CD4-positive, alpha-beta T cell (primary cell): ENCODE results near the gene BCAS1. TPM values are rescaled to one million over a fixed set of nuclear protein-coding genes. Genes with fewer than 3 reads are reported as not detected.

ENCODE experiments used
- ATAC-seq: fragments of 200-7000 bp; cut with Tn5 transposase; one replicate; pipeline ENCODE4 v1.10.0; 2022; ENCODE audit warnings: mild to moderate bottlenecking; ENCODE audit not compliant: poor library complexity
- CTCF ChIA-PET: fragments of 350-600 bp; sonication (Branson Sonifier 250); formaldehyde crosslinking; loops from one replicate; lab custom pipeline; 2021; ENCODE audit warnings: antibody characterized with exemption, inconsistent platforms; lab: Charles Lee
- POLR2A ChIA-PET: fragments of 350-600 bp; sonication (Branson Sonifier 250); formaldehyde crosslinking; loops from one replicate; lab custom pipeline; 2021; ENCODE audit warnings: antibody characterized with exemption, inconsistent platforms; lab: Charles Lee
- DNase-seq, 14 experiments: peaks; one replicate each; pipeline ENCODE4 v3.0.0-alpha.2; 2013 to 2020; ENCODE audit warnings: mixed read lengths in 2 of 14
- H3K27ac ChIP-seq, 2 donors: one replicate each; pipeline versions ENCODE4 v1.5.1 to v1.7.0; 2013; ENCODE audit warnings: low read length in 2 of 2, low read depth in 1 of 2, mild to moderate bottlenecking in 1 of 2
- H3K27me3 ChIP-seq, 2 experiments: 1 replicate in 1 of 2; 2 replicates in 1 of 2; pipeline versions ENCODE4 v1.6.1 to v1.7.0; 2013; ENCODE audit warnings: low read length in 2 of 2, control low read depth in 1 of 2, mild to moderate bottlenecking in 1 of 2, moderate library complexity in 1 of 2; ENCODE audit not compliant: insufficient read depth in 2 of 2, control insufficient read depth in 1 of 2
- H3K36me3 ChIP-seq: one replicate; pipeline ENCODE4 v1.6.1; 2013; ENCODE audit warnings: low read length, control low read depth; ENCODE audit not compliant: insufficient read depth
- H3K4me1 ChIP-seq: one replicate; pipeline ENCODE4 v1.6.1; 2013; ENCODE audit warnings: low read length, control low read depth; ENCODE audit not compliant: insufficient read depth
- H3K4me3 ChIP-seq: one replicate; pipeline ENCODE4 v1.5.1; 2013; ENCODE audit warnings: mild to moderate bottlenecking, low read length, moderate library complexity
- H3K9me3 ChIP-seq, 2 experiments: 1 replicate in 1 of 2; 2 replicates in 1 of 2; pipeline versions ENCODE4 v1.6.1 to v1.7.0; 2013; ENCODE audit warnings: low read length in 2 of 2, mild to moderate bottlenecking in 2 of 2, control low read depth in 1 of 2, moderate library complexity in 1 of 2; ENCODE audit not compliant: control insufficient read depth in 1 of 2, insufficient read depth in 1 of 2
- H3K27ac Mint-ChIP-seq: one replicate; pipeline ENCODE4 v1.8.0; 2020; ENCODE audit warnings: mixed read lengths
- H3K27me3 Mint-ChIP-seq: one replicate; pipeline ENCODE4 v1.8.0; 2021; ENCODE audit warnings: mixed read lengths
- H3K36me3 Mint-ChIP-seq: one replicate; pipeline ENCODE4 v1.8.0; 2021; ENCODE audit warnings: low read depth, mixed read lengths
- H3K4me1 Mint-ChIP-seq: one replicate; pipeline ENCODE4 v1.8.0; 2021; ENCODE audit warnings: low read depth, mixed read lengths
- H3K4me3 Mint-ChIP-seq: one replicate; pipeline ENCODE4 v1.8.0; 2020; ENCODE audit warnings: mild to moderate bottlenecking, mixed read lengths
- H3K9me3 Mint-ChIP-seq: one replicate; pipeline ENCODE4 v1.8.0; 2020; ENCODE audit warnings: mixed read lengths
- intact Hi-C, 2 experiments: fragments of 100-400 bp; cut with DNase I in 1 of 2; cut with micrococcal nuclease in 1 of 2; formaldehyde crosslinking; loops; one replicate each; pipeline versions ENCODE4 v1.15.1 to v1.9.0; 2023 to 2025; cut with DNase I, micrococcal nuclease
- total RNA-seq, 174 experiments: library from RNA in 2 of 174; stranded (reverse) in 2 of 174; gene quantifications; one replicate each; pipeline ENCODE4 v1.2.3 and lab custom pipeline; 2021 to 2026
- TF ChIP-seq, protein P1 (sequence below): fragments of 200-600 bp; IDR thresholded peaks from one replicate; pipeline ENCODE4 v1.8.0; 2022; ENCODE audit warnings: antibody characterized with exemption, mild to moderate bottlenecking

BCAS1 gene
- total RNA-seq, 2 experiments from 2014 or later = 0.20 to 0.27 TPM

DNA sequence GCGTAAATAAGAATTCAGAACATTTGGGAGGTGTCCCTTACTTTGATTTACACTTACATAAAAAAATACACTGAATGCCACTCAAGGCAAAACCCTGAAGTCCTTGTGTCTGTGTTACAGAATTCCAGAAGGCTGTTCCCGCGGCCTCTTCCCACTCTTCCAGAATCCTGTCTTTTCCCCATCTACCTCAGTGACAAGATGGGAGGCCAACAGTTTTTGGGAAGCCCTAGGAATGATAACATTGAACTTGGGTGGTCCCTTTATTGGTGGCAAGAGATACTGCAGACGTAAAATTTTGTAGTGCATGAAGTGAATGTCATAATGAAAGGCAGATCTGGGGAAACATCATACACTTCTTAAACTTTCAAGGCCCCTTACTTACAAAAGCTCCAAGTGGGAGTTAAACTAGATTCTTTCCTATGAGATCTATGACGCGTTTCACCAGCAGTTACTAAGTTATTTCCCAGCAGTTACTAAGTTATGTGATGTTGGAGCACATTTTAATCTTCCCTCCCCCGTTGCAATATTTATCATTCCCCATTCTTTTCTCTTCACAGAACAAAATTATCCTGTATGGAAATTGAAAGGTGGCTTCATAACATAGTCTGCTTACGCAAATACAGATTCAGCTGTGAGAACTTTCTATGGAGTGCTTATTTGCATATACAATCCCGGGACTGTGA lies 79.5 kb downstream of the BCAS1 start:
- no peaks in the 10 kb centered on the region for H3K4me1 Mint-ChIP-seq
- DNase-seq = no peak
- Histone ChIP-seq H3K4me1 (no peaks in the 10 kb centered on the region), H3K9me3 (no peaks in the 10 kb centered on the region), H3K27ac (no peak overlapping the region), H3K36me3 (no peaks in the 10 kb centered on the region), H3K27me3 (peaks cover 0 to 30% of the 10 kb centered on the region in 2 experiments), H3K4me3 (no peak overlapping the region)
- no peak overlapping the region for H3K27ac Mint-ChIP-seq
- peaks cover 43% of the 10 kb centered on the region for H3K27me3 Mint-ChIP-seq
- CTCF ChIA-PET = no interaction called here
- no peaks in the 10 kb centered on the region for H3K9me3 Mint-ChIP-seq
- POLR2A ChIA-PET = no interaction called here
- intact Hi-C loops = no loop called here
- no peak for ATAC-seq
- no peaks in the 10 kb centered on the region for H3K36me3 Mint-ChIP-seq
- TF ChIP-seq, protein P1, sequence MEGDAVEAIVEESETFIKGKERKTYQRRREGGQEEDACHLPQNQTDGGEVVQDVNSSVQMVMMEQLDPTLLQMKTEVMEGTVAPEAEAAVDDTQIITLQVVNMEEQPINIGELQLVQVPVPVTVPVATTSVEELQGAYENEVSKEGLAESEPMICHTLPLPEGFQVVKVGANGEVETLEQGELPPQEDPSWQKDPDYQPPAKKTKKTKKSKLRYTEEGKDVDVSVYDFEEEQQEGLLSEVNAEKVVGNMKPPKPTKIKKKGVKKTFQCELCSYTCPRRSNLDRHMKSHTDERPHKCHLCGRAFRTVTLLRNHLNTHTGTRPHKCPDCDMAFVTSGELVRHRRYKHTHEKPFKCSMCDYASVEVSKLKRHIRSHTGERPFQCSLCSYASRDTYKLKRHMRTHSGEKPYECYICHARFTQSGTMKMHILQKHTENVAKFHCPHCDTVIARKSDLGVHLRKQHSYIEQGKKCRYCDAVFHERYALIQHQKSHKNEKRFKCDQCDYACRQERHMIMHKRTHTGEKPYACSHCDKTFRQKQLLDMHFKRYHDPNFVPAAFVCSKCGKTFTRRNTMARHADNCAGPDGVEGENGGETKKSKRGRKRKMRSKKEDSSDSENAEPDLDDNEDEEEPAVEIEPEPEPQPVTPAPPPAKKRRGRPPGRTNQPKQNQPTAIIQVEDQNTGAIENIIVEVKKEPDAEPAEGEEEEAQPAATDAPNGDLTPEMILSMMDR = no peak
- H3K4me3 Mint-ChIP-seq = no peak overlapping the region

DNA sequence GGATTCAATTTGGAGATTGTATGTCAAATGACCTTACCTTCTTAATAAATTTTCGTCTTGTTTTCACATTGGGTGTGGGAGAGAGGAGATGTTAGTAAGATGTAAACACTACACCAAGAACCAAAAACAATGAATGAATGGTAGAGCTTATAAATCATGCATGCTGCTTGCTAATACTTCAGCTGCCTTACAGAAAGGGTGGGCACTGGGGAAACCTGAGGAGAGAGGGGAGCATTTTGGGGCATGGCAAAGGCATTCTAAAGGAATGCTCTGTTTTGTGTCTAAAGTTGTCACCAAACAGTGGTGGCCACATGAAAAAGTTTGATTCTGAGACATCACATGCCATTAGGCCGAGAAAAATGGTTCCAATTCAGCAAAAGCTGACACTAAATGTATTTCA lies 80.4 kb downstream of the BCAS1 start:
- Histone ChIP-seq H3K36me3 (no peaks in the 10 kb centered on the region), H3K9me3 (no peaks in the 10 kb centered on the region), H3K4me3 (no peak overlapping the region), H3K27me3 (peaks cover 0 to 30% of the 10 kb centered on the region in 2 experiments), H3K27ac (no peak overlapping the region), H3K4me1 (no peaks in the 10 kb centered on the region)
- ATAC-seq (no peak), DNase-seq (no peak)
- TF ChIP-seq, protein P1 = no peak
- Mint-ChIP-seq H3K27ac (no peak overlapping the region), H3K27me3 (peaks cover 41% of the 10 kb centered on the region), H3K4me3 (no peak overlapping the region), H3K36me3 (no peaks in the 10 kb centered on the region), H3K4me1 (no peaks in the 10 kb centered on the region), H3K9me3 (no peaks in the 10 kb centered on the region)
- ChIA-PET POLR2A (no interaction called here), CTCF (no interaction called here)
- intact Hi-C loops = no loop called here

DNA sequence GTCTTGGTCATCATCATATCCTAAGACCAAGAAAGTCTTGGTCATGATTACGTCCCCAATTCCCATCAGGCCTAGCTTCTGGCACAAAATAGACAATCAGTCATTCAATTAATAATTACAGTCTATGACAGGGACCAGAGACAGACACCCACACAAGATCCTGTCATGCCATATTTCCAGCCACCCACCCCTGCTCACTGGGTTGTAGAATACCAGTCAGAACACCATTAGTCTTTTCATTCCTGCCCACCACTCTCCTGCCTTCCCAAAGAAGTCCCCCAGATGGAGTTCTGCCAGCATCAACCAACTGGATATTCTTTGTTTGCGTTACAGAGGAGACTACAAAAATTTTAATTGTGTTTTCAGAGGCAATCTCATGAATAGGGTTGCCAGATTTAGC lies 81.0 kb downstream of the BCAS1 start:
- Mint-ChIP-seq H3K36me3 (no peaks in the 10 kb centered on the region), H3K4me1 (no peaks in the 10 kb centered on the region), H3K27ac (no peak overlapping the region), H3K9me3 (no peaks in the 10 kb centered on the region), H3K4me3 (no peak overlapping the region), H3K27me3 (peaks cover 41% of the 10 kb centered on the region)
- DNase-seq (no peak), ATAC-seq (no peak)
- H3K4me3 ChIP-seq = no peak overlapping the region
- ChIA-PET POLR2A (no interaction called here), CTCF (no interaction called here)
- H3K27me3 ChIP-seq = peaks cover 0 to 30% of the 10 kb centered on the region in 2 experiments
- intact Hi-C loops = no loop called here
- H3K36me3 ChIP-seq = no peaks in the 10 kb centered on the region
- H3K9me3 ChIP-seq = no peaks in the 10 kb centered on the region
- no peak overlapping the region for H3K27ac ChIP-seq
- TF ChIP-seq, protein P1 = no peak
- H3K4me1 ChIP-seq = no peaks in the 10 kb centered on the region
